DND-41 (cell line): ENCODE results near the gene SLC1A3.

Experiments used
- ATAC-seq: fragments of 200-7000 bp; cut with Tn5 transposase; 3 replicates; pipeline ENCODE4 v1.9.1; 2021; ENCODE audit warnings: low read depth; ENCODE audit not compliant: insufficient read depth
- DNase-seq: peaks from one replicate; pipeline ENCODE4 v3.0.0-alpha.2; 2020
- H2AFZ ChIP-seq: 2 replicates; pipeline ENCODE4 v1.6.0; 2012; ENCODE audit warnings: low read depth, low read length
- H3K27ac ChIP-seq: 2 replicates; pipeline ENCODE4 v1.5.1; 2012; ENCODE audit warnings: low read length, inconsistent platforms
- H3K27me3 ChIP-seq: fragments of 200-600 bp; sonication (generic); 2 replicates; pipeline ENCODE4 v1.6.0; 2012; ENCODE audit warnings: low read length, mild to moderate bottlenecking, inconsistent platforms; ENCODE audit not compliant: insufficient read depth, poor library complexity
- H3K36me3 ChIP-seq: 2 replicates; pipeline ENCODE4 v1.5.1; 2012; ENCODE audit warnings: low read length, inconsistent platforms; ENCODE audit not compliant: insufficient read depth
- H3K4me1 ChIP-seq: 2 replicates; pipeline ENCODE4 v1.5.1; 2012; ENCODE audit warnings: mild to moderate bottlenecking, low read length; ENCODE audit not compliant: insufficient read depth
- H3K4me2 ChIP-seq: 2 replicates; pipeline ENCODE4 v1.6.0; 2012; ENCODE audit warnings: mild to moderate bottlenecking, moderate library complexity, low read length, inconsistent platforms; ENCODE audit not compliant: insufficient read depth
- H3K4me3 ChIP-seq, 2 experiments: fragments of 200-600 bp in 1 of 2; shearing (Covaris generic) in 1 of 2; 2 replicates each; pipeline ENCODE4 v1.5.1; 2012 to 2016; ENCODE audit warnings: inconsistent platforms in 2 of 2, low read length in 2 of 2, mild to moderate bottlenecking in 2 of 2, low read depth in 1 of 2, moderate library complexity in 1 of 2
- H3K79me2 ChIP-seq: 2 replicates; pipeline ENCODE4 v1.6.0; 2012; ENCODE audit warnings: low read length, inconsistent platforms; ENCODE audit not compliant: insufficient read depth
- H3K9ac ChIP-seq: 2 replicates; pipeline ENCODE4 v1.6.0; 2012; ENCODE audit warnings: low read depth, mild to moderate bottlenecking, inconsistent platforms, low read length, moderate library complexity
- H3K9me3 ChIP-seq: 2 replicates; pipeline ENCODE4 v1.5.1; 2012; ENCODE audit warnings: low read length, moderate library complexity, mild to moderate bottlenecking, inconsistent platforms; ENCODE audit not compliant: insufficient read depth, severe bottlenecking
- H4K20me1 ChIP-seq: 2 replicates; pipeline ENCODE4 v1.6.0; 2012; ENCODE audit warnings: low read length; ENCODE audit not compliant: insufficient read depth
- EZH2 ChIP-seq: IDR thresholded peaks from 3 replicates; pipeline ENCODE4 v1.6.1; 2012; ENCODE audit warnings: borderline replicate concordance, low read depth, mild to moderate bottlenecking, moderate library complexity, low read length, inconsistent platforms; ENCODE audit not compliant: severe bottlenecking
- TF ChIP-seq, protein P1 (sequence below): IDR thresholded peaks from 2 replicates; pipeline ENCODE4 v1.5.1; 2012; ENCODE audit warnings: borderline replicate concordance, low read length, moderate library complexity, mild to moderate bottlenecking; ENCODE audit not compliant: poor library complexity, severe bottlenecking; ENCODE audit errors: extremely low read depth

SLC1A3 gene

GRCh38 chr5:36590513-36591286, 15.7 kb upstream of the SLC1A3 start:
- Histone ChIP-seq H3K36me3 (no peaks in the 10 kb centered on the region), H4K20me1 (no peaks in the 10 kb centered on the region), H3K27ac (no peak overlapping the region), H3K4me1 (no peaks in the 10 kb centered on the region), H3K27me3 (peaks cover 7% of the 10 kb centered on the region), H3K4me2 (no peak overlapping the region), H3K79me2 (no peaks in the 10 kb centered on the region), H2AFZ (no peak overlapping the region), H3K9me3 (no peaks in the 10 kb centered on the region), H3K4me3 (no peak overlapping the region), H3K9ac (no peak overlapping the region)
- DNase-seq: no peak
- no peak for TF ChIP-seq EZH2
- TF ChIP-seq, protein P1, sequence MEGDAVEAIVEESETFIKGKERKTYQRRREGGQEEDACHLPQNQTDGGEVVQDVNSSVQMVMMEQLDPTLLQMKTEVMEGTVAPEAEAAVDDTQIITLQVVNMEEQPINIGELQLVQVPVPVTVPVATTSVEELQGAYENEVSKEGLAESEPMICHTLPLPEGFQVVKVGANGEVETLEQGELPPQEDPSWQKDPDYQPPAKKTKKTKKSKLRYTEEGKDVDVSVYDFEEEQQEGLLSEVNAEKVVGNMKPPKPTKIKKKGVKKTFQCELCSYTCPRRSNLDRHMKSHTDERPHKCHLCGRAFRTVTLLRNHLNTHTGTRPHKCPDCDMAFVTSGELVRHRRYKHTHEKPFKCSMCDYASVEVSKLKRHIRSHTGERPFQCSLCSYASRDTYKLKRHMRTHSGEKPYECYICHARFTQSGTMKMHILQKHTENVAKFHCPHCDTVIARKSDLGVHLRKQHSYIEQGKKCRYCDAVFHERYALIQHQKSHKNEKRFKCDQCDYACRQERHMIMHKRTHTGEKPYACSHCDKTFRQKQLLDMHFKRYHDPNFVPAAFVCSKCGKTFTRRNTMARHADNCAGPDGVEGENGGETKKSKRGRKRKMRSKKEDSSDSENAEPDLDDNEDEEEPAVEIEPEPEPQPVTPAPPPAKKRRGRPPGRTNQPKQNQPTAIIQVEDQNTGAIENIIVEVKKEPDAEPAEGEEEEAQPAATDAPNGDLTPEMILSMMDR: no peak
- ATAC-seq: no peak

DNA sequence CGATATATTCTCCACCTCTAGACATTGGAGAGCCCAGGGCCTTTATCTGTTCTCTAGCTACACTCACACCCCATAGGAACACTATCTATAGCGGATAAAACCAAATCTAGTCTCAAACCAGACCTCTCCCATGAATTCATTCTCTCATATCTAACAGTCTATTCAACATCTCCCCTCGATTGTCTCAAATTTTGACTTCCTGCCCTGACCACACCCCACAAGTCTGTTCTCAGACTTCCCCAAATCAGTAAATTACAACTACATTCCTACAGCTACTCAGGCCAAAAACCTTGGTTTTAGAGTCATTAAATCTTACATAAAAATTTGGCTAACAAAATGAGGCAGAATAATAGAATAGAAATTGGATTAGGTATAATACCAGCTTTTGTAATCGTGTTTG, 12.5 kb upstream of the SLC1A3 start:
- DNase-seq (no peak), ATAC-seq (no peak)
- Histone ChIP-seq H3K4me1 (no peaks in the 10 kb centered on the region), H2AFZ (no peak overlapping the region), H3K27ac (no peak overlapping the region), H3K36me3 (no peaks in the 10 kb centered on the region), H3K79me2 (no peaks in the 10 kb centered on the region), H3K4me3 (no peak overlapping the region), H3K9me3 (no peaks in the 10 kb centered on the region), H3K27me3 (no peaks in the 10 kb centered on the region), H3K4me2 (no peak overlapping the region), H4K20me1 (no peaks in the 10 kb centered on the region), H3K9ac (no peak overlapping the region)
- TF ChIP-seq, protein P1: no peak
- no peak for TF ChIP-seq EZH2

GRCh38 chr5:36596247-36596646, 10.2 kb upstream of the SLC1A3 start:
- Histone ChIP-seq H3K4me2 (no peak overlapping the region), H3K27ac (no peak overlapping the region)

More at GRCh38 chr5:36596247-36596646, 10.2 kb upstream of the SLC1A3 start:
- Histone ChIP-seq H3K9me3 (no peaks in the 10 kb centered on the region), H2AFZ (no peak overlapping the region), H3K4me3 (no peak overlapping the region), H3K9ac (no peak overlapping the region), H4K20me1 (no peaks in the 10 kb centered on the region), H3K27me3 (no peaks in the 10 kb centered on the region), H3K36me3 (no peaks in the 10 kb centered on the region), H3K79me2 (no peaks in the 10 kb centered on the region), H3K4me1 (no peaks in the 10 kb centered on the region)
- DNase-seq: no peak
- TF ChIP-seq EZH2: no peak
- TF ChIP-seq, protein P1: no peak
- ATAC-seq: no peak
